Measurements from ENCODE around the gene ATP13A1.
"Not testable (repeated sequence)": the region's sequence is repeated elsewhere in the genome, so short reads cannot be mapped to it uniquely, and the experiment has no call there.

The ATP13A1 gene

DNA sequence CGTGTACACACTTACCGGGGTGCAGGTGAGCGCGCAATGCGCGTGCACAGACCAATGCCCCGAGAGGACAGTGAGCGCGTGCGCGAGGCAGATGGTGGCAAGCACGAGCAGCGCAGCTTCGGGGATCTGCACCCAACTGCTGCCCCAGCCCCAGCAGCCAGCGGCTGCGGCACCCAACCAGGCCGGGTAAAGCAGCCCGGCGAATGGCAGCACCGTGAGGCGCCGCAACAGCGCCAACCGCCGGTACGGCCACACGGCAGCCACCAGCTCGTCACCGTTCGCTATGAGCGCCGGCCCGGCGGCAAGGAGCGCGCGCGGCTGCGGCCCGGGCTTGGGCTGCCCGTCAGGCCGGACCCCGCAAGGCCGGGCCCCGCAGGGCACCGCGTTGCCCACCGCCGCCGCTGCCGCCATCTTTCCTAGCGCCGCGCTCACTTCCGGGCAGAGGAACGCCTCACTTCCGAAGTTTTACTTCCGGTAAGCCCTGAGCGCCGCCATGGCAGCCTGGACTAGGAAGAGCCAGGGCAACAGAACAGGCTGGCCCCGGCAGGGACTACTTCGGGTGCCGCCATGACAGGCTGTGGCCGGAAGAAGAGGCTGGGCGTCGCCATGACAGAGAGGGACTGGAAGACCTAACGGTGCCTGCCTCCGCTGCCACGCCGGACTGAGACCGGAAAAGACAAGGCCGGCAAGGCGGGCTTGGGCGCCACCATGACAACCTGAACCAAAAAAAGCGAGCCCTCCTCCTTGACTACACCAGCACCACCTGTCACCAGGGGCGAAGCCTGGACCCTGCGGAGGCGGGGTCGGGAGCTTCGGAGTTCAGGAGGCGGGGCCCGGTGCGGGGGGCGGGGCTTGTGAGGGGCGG is at the start of gene ATP13A1:
ATP13A1 (minus strand) TSS at position 421 of the 865 bp plus-strand sequence; CDS start at position 411, 10 bp downstream.
- TF ChIP-seq ZNF274 (IDR thresholded peaks at IDR 0.05; ENCODE audit: low read depth, low read length) = no peak
- peak within 1 kb of the TSS; percentile 92 for H3K4me3 ChIP-seq (ENCODE audit: low read length)

DNA sequence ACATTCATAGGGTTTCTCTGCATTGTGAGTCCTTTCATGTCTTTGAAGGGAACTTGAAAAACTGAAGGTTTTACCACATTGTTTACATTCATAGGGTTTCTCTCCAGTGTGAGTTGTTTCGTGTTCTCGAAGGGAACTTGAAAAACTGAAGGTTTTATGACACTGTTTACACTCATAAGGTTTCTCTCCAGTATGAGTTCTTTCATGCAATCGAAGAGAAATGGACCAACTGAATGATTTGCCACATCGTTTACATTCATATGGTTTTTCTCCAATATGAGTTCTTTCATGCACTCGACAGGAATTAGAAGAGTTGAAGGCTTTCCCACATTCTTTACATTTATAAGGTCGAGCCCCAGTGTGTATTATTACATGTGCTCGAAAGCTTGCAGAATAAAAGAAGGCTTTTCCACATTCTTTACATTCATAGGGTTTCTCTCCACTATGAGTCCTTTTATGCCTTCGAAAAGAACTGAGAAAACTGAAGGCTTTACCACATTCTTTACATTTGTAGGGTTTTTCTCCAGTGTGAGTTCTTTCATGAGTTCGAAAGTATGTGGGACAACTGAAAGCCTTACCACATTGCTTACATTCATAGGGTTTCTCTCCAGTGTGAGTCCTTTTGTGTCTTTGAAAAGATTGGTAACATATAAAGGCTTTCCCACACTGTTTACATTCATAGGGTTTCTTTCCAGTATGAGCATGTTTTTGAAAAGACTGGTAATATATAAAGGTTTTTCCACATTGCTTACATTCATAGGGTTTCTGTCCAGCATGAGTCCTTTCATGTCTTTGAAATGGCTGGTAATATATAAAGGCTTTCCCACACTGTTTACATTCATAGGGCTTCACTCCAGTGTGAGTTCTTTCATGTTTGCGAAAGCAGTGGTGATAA is 48.7 kb upstream of the ATP13A1 start:
- peak; percentile 13; the same call in 1 of the 2 replicates for TF ChIP-seq ZNF274 (IDR thresholded peaks at IDR 0.05; ENCODE audit: low read depth, low read length)
- no peak overlapping the region for H3K4me3 ChIP-seq (ENCODE audit: low read length)

DNA sequence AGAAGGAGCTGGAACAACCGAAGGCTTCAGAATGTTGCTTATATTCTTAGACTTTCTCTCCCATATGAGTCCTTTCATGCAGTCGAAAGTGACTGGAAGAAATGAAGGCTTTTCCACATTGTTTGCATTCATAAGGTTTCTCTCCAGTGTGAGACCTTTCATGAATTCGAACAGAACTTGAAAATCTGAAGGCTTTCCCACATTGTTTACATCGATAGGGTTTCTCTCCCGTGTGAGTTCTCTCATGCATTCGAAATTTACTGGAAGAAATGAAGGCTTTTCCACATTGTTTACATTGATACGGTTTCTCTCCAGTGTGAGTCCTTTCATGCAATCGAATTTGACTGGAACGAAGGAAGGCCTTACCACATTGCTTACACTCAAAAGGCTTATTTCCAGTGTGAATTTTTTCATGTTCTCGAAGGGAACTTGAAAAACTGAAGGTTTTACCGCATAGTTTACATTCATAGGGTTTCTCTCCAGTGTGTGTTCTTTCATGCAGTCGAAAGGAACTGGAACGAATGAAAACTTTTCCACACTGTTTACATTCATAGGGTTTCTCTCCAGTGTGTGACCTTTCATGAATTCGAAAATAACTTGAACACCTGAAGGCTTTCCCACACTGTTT is 47.9 kb upstream of the ATP13A1 start:
- H3K4me3 ChIP-seq (ENCODE audit: low read length) = no peak overlapping the region
- TF ChIP-seq ZNF274 (IDR thresholded peaks at IDR 0.05; ENCODE audit: low read depth, low read length) = peak; percentile 87

DNA sequence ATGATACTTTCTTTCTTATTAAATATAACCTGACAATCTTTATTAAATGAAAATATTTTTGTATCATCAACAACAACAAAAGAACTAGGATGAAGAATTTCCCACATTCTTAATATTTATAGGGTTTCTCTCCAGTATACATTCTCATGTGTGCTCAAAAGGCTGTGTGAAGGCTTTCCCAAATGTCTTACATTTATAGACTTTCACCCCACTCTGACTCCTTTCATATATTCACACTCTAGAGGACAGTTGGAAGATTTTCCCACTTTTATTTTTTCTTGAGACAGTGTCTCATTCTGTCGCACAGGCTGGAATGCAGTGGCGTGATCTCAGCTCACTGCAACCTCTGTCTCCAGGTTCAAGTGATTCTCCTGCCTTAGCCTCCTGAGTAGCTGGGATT is 47.0 kb upstream of the ATP13A1 start:
- no peak for TF ChIP-seq ZNF274 (IDR thresholded peaks at IDR 0.05; ENCODE audit: low read depth, low read length)
- no peak overlapping the region for H3K4me3 ChIP-seq (ENCODE audit: low read length)

DNA sequence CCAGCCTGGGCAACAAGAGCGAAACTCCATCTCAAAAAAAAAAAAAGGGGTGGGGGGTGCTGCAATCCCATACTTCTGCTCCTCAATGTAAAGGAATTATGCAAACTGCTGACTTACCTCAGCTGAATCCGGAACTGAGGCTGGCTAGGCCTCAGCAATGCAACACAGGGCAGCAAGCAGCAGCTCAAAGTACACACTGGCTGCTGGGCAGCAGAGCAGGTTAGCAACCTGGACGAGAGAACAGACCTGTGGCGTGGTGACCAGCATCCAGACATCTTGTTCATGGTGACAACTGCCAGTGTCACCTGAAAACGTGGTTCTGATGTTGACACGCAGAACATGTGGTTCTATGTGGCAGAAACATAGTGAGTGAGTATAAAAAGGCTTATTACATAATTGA is 41.4 kb upstream of the ATP13A1 start:
- TF ChIP-seq ZNF274 (IDR thresholded peaks at IDR 0.05; ENCODE audit: low read depth, low read length) = no peak
- no peak overlapping the region for H3K4me3 ChIP-seq (ENCODE audit: low read length)

DNA sequence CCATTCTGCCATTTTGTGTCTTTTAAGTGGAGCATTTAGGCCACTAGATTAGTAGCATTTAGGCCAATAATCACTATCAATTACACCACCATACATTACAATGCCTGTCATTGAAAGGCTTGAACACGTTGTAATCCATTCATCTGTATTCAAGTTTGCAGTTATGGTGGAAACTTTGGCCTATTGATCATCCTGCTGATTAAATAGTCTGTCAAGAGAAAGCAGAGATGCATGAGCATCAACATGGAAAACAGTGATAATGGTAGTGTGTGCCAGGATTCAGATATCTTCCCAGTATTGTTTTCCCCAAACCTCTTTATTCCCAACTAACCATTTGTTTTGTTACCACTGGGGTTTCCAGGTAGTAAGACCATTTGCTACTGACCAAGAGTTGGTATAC is 37.0 kb upstream of the ATP13A1 start:
- H3K4me3 ChIP-seq (ENCODE audit: low read length) = not testable (repeated sequence)

DNA sequence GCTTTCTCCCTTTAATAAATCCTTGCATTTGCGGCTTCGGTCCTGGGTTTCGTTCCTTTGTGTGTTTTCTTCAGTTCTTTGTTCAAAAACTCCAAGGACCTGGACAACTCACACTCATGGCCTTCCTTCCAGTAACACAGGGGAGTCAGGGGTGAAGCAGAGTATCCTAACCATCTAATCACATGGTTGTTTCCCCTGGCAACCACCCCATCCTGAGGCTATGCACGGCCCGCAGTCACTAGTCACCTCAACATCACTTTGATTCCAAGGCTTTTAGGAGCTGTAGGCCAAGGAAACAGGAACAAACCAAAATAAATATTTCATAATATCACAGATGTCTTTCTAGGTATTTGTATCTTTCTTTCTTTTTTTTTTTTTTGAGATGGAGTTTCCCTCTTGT is 34.1 kb upstream of the ATP13A1 start:
- H3K4me3 ChIP-seq (ENCODE audit: low read length) = no peak overlapping the region
- TF ChIP-seq ZNF274 (IDR thresholded peaks at IDR 0.05; ENCODE audit: low read depth, low read length) = no peak

DNA sequence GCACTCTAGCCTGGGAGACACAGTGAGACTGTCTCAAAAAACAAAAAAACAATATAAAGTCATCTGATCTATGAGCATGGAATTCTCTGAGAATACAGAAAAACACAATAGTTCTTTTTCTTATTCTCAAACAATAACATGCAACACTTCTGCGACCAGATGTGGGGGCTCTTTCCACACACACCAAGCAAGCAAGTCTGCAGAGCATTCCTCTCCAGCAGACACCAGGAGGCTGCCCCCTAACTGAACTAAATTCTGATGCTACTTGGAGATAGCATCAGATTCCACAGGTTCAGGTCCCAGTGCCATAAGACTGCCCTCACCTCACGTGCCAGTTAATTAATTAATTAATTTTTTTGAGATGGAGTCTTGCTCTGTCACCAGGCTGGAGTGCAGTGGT is 32.9 kb upstream of the ATP13A1 start:
- no peak for TF ChIP-seq ZNF274 (IDR thresholded peaks at IDR 0.05; ENCODE audit: low read depth, low read length)
- H3K4me3 ChIP-seq (ENCODE audit: low read length) = no peak overlapping the region

DNA sequence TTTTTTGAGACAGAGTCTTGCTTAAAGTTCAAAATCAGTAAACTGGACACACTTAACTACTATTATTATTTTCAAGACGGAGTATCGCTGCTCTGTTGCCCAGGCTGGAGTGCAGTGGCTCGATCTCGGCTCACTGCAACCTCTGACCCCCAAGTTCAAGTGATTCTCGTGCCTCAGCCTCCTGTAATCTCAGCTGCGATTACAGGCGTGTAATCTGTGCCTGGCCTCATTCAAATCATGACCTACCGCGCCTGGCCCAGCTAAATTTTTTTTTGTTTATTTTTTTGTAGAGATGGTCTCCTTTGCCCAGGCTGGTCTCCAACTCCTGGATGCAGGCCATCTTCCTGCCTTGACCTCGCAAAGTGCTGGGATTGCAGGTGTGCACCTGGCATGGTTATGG is 28.2 kb upstream of the ATP13A1 start:
- no peak for TF ChIP-seq ZNF274 (IDR thresholded peaks at IDR 0.05; ENCODE audit: low read depth, low read length)
- no peak overlapping the region for H3K4me3 ChIP-seq (ENCODE audit: low read length)

DNA sequence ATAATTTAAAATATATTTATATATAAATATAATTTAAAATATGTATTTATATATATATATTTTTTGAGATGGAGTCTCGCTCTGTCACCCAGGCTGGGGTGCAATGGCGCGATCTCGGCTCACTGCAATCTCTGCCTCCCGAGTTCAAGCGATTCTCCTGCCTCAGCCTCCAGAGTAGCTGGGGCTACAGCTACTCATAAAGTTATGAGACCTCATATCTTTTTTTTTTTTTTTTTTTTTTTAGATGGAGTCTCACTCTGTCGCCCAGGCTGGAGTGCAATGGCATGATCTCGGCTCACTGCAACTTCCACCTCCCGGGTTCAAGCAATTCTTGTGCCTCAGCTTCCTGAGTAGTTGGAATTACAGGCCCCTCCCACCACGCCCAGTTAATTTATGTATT is 25.5 kb upstream of the ATP13A1 start:
- H3K4me3 ChIP-seq (ENCODE audit: low read length) = not testable (repeated sequence)

DNA sequence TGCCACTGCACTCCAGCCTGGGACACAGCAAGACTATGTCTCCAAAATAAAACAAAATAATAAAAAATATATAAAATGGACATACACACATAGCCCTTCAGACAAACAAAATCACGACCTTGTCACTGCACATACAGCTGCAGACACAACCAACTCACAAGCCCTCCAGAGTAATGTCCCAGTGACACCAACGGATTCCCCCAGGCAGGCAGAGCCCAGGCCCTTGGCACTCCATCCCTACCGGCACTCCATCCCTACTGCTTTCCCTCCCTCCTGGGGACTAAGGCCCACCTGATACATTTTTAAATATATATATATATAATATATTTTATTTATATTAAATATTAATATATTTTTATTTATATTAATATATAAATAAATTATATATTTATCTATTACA is 23.6 kb upstream of the ATP13A1 start:
- TF ChIP-seq ZNF274 (IDR thresholded peaks at IDR 0.05; ENCODE audit: low read depth, low read length) = no peak
- no peak overlapping the region for H3K4me3 ChIP-seq (ENCODE audit: low read length)

DNA sequence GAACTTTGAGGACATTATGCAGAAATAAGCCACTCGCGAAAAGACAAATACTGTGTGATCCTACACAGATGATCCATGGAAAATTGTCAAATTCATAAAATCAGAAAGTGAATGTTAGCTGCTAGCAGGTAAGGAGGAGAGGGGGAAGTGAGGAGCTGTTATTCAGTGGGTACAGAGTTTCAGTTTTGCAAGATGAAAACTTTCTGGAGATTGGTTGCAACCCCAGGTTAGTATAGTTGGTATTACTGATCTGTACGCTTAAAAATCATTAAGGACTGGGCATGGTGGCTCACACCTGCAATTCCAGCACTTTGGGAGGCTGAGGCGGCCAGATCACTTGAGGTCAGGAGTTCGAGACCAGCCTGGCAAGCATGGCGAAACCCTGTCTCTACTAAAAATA is 23.1 kb upstream of the ATP13A1 start:
- H3K4me3 ChIP-seq (ENCODE audit: low read length) = no peak overlapping the region
- TF ChIP-seq ZNF274 (IDR thresholded peaks at IDR 0.05; ENCODE audit: low read depth, low read length) = no peak

DNA sequence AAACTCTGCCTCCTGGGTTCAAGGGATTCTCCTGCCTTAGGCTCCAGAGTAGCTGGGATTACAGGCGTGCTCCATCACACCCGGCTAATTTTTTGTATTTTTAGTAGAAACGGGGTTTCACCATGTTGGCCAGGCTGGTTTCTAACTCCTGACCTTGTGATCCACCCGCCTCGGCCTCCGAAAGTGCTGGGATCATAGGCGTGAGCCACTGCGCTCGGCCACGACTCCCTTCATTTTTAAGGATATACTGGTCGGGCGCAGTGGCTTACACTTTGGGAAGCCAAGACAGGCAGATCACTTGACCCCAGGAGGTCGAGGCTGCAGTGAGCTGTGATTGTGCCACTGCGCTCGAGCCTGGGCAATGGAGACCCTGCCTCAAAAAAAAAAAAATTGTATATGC is 22.6 kb upstream of the ATP13A1 start:
- not testable (repeated sequence) for H3K4me3 ChIP-seq (ENCODE audit: low read length)

DNA sequence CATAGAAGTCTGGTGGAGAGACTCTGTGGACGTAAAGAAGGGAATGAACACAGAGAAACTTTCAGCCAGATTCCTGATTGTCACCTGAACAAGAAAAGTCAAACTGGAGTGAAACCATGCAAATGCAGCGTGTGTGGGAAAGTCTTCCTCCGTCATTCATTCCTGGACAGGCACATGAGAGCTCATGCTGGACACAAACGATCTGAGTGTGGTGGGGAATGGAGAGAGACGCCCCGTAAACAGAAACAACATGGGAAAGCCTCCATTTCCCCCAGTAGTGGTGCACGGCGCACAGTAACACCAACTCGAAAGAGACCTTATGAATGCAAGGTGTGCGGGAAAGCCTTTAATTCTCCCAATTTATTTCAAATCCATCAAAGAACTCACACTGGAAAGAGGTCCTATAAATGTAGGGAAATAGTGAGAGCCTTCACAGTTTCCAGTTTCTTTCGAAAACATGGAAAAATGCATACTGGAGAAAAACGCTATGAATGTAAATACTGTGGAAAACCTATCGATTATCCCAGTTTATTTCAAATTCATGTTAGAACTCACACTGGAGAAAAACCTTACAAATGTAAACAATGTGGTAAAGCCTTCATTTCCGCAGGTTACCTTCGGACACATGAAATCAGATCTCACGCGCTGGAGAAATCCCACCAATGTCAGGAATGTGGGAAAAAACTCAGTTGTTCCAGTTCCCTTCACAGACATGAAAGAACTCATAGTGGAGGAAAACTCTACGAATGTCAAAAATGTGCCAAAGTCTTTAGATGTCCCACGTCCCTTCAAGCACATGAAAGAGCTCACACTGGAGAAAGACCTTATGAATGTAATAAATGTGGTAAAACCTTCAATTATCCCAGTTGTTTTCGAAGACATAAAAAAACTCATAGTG is 15.9 kb upstream of the ATP13A1 start:
- peak; percentile 68 for TF ChIP-seq ZNF274 (IDR thresholded peaks at IDR 0.05; ENCODE audit: low read depth, low read length)
- H3K4me3 ChIP-seq (ENCODE audit: low read length) = no peak overlapping the region
